NOMO-1 treated with DMSO at 0.1 percent for 48 hours (cell line): ENCODE data around the gene FCER1A.

Experiments
- DNase-seq: peaks from one replicate; lab custom pipeline; 2025; ENCODE audit not compliant: unreplicated experiment; lab: John Stamatoyannopoulos, UW

The FCER1A gene

GRCh38 chr1:159302095-159302494 is at the start of gene FCER1A:
Gene FCER1A (plus strand): TSS chr1:159302336. CDS start chr1:159302365, 29 bp downstream.
- peak; percentile 26 for DNase-seq

GRCh38 chr1:159261311-159261710 is 40.8 kb upstream of the FCER1A start:
- no peak for DNase-seq

GRCh38 chr1:159261721-159262494 is 40.2 kb upstream of the FCER1A start:
- DNase-seq: no peak

- no peak for DNase-seq
Measured at GRCh38 chr1:159266832-159267231, 35.3 kb upstream of the FCER1A start.

GRCh38 chr1:159274631-159275030 is 27.5 kb upstream of the FCER1A start:
- peak; percentile 48 for DNase-seq

- DNase-seq: no peak
Measured at GRCh38 chr1:159275891-159276290, 26.2 kb upstream of the FCER1A start.

GRCh38 chr1:159279773-159280172 is 22.4 kb upstream of the FCER1A start:
- no peak for DNase-seq

GRCh38 chr1:159282118-159282517 is 20.0 kb upstream of the FCER1A start:
- DNase-seq: peak; percentile 45

- DNase-seq: no peak
Measured at GRCh38 chr1:159289060-159289459, 13.1 kb upstream of the FCER1A start.

GRCh38 chr1:159291424-159291823 is 10.7 kb upstream of the FCER1A start:
- peak; percentile 63 for DNase-seq

GRCh38 chr1:159296706-159297375 is 5.3 kb upstream of the FCER1A start:
- DNase-seq: no peak

GRCh38 chr1:159300146-159300545 is 2.0 kb upstream of the FCER1A start:
- peak; percentile 12 for DNase-seq

GRCh38 chr1:159307346-159308020 is 5.3 kb downstream of the FCER1A start:
- DNase-seq: no peak

- DNase-seq: no peak
Measured at GRCh38 chr1:159311679-159312078, 9.5 kb downstream of the FCER1A start.

- DNase-seq: peak; percentile 93
Measured at GRCh38 chr1:159315381-159315780, 13.2 kb downstream of the FCER1A start.

- DNase-seq: no peak
Measured at GRCh38 chr1:159318784-159319551, 16.8 kb downstream of the FCER1A start.

GRCh38 chr1:159334797-159335196 is 32.7 kb downstream of the FCER1A start:
- no peak for DNase-seq

- no peak for DNase-seq
Measured at GRCh38 chr1:159338018-159338417, 35.9 kb downstream of the FCER1A start.

GRCh38 chr1:159339536-159339935 is 37.4 kb downstream of the FCER1A start:
- DNase-seq: no peak

GRCh38 chr1:159341736-159342135 is 39.6 kb downstream of the FCER1A start:
- DNase-seq: no peak

- peak; percentile 11 for DNase-seq
Measured at GRCh38 chr1:159342761-159343425, 40.8 kb downstream of the FCER1A start.
